ENCODE measurements around the gene NT5M. TPM values are rescaled to one million over a fixed set of nuclear protein-coding genes. Genes with fewer than 3 reads are reported as not detected.
A peak's percentile ranks its signal among the peaks of the same experiment; 100 is the strongest.

NT5M gene
- total RNA-seq, 1 experiment from 2014 or later: 23.6 TPM

- Histone ChIP-seq H3K9ac (ENCODE audit: low read length) (no peak overlapping the region), H3K36me3 (ENCODE audit: insufficient read depth, low read length) (no peaks in the 10 kb centered on the region), H3K9me3 (ENCODE audit: low read length) (no peaks in the 10 kb centered on the region), H3K79me2 (ENCODE audit: low read length) (no peaks in the 10 kb centered on the region), H4K20me1 (ENCODE audit: insufficient read depth, low read depth, low read length) (no peaks in the 10 kb centered on the region), H3K4me2 (ENCODE audit: low read depth, low read length, poor library complexity, severe bottlenecking) (no peak overlapping the region), H2AFZ (ENCODE audit: low read length) (no peak overlapping the region), H3K27me3 (ENCODE audit: low read length) (no peaks in the 10 kb centered on the region), H3K9me2 (replicated peaks; ENCODE audit: insufficient read depth, low read length) (no peaks in the 10 kb centered on the region), H3K4me3 (ENCODE audit: low read length) (no peak overlapping the region), H3K4me1 (ENCODE audit: low read length) (no peaks in the 10 kb centered on the region), H3K27ac (ENCODE audit: low read length) (no peak overlapping the region)
- no peak for DNase-seq
Measured at GRCh38 chr17:17388657-17389496, 85.7 kb downstream of the NT5M start.

GRCh38 chr17:17391668-17392370 lies 88.6 kb downstream of the NT5M start:
- no peaks in the 10 kb centered on the region for H3K4me1 ChIP-seq (ENCODE audit: low read length)
- H2AFZ ChIP-seq (ENCODE audit: low read length): no peak overlapping the region
- DNase-seq: peak; percentile 81
- H3K9me3 ChIP-seq (ENCODE audit: low read length): no peaks in the 10 kb centered on the region
- no peaks in the 10 kb centered on the region for H4K20me1 ChIP-seq (ENCODE audit: insufficient read depth, low read depth, low read length)
- H3K4me2 ChIP-seq (ENCODE audit: low read depth, low read length, poor library complexity, severe bottlenecking): no peak overlapping the region
- H3K27ac ChIP-seq (ENCODE audit: low read length): no peak overlapping the region
- no peak overlapping the region for H3K9ac ChIP-seq (ENCODE audit: low read length)
- no peaks in the 10 kb centered on the region for H3K27me3 ChIP-seq (ENCODE audit: low read length)
- no peaks in the 10 kb centered on the region for H3K9me2 ChIP-seq (replicated peaks; ENCODE audit: insufficient read depth, low read length)
- H3K79me2 ChIP-seq (ENCODE audit: low read length): no peaks in the 10 kb centered on the region
- H3K4me3 ChIP-seq (ENCODE audit: low read length): no peak overlapping the region
- no peaks in the 10 kb centered on the region for H3K36me3 ChIP-seq (ENCODE audit: insufficient read depth, low read length)

DNA sequence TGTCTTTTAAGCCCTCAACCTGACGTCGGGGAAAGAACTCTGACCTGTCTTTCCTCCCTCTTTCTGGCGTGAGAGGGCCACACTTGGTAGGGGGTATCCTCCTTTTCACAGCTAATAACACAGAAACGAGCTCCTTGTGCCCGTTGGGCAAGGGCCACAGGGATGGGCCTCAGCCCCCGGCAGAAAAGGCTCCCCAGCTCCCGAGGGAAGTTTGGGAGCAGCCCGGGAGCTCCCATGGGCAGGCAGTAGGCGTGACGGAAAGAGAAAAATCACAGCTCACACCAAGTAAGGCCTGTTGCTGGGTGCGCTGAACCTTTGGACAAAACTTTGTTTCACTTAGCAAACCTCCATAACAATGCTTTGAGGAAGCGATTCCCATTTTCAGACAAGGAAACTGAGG lies 90.8 kb downstream of the NT5M start:
- Histone ChIP-seq H3K9me2 (replicated peaks; ENCODE audit: insufficient read depth, low read length) (no peaks in the 10 kb centered on the region), H3K79me2 (ENCODE audit: low read length) (no peaks in the 10 kb centered on the region), H3K9ac (ENCODE audit: low read length) (no peak overlapping the region), H3K9me3 (ENCODE audit: low read length) (no peaks in the 10 kb centered on the region), H3K4me3 (ENCODE audit: low read length) (no peak overlapping the region), H2AFZ (ENCODE audit: low read length) (no peak overlapping the region), H4K20me1 (ENCODE audit: insufficient read depth, low read depth, low read length) (no peaks in the 10 kb centered on the region), H3K36me3 (ENCODE audit: insufficient read depth, low read length) (no peaks in the 10 kb centered on the region), H3K4me1 (ENCODE audit: low read length) (no peaks in the 10 kb centered on the region), H3K27me3 (ENCODE audit: low read length) (no peaks in the 10 kb centered on the region), H3K27ac (ENCODE audit: low read length) (no peak overlapping the region), H3K4me2 (ENCODE audit: low read depth, low read length, poor library complexity, severe bottlenecking) (no peak overlapping the region)
- no peak for DNase-seq

DNA sequence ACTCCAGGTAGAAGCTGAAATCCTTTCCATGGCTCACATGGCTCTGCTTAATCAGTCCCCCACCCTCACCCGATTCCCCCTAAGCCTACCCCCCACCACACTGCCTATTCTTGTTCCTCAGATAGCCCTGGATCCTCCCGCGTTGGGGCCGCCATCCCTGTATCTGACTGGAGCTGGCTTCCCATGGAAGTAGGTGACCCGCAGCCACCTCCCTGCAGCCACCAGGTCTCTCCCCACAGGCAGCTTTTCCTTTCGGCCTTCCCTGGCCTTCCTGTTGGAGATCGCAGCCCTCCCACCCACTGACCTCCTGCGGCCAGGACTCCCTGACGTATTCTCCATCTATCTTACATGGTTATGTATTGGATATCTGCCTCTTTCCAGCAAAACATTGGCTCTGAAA lies 91.3 kb downstream of the NT5M start:
- Histone ChIP-seq H3K79me2 (ENCODE audit: low read length) (no peaks in the 10 kb centered on the region), H3K36me3 (ENCODE audit: insufficient read depth, low read length) (no peaks in the 10 kb centered on the region), H3K9me3 (ENCODE audit: low read length) (no peaks in the 10 kb centered on the region), H2AFZ (ENCODE audit: low read length) (no peak overlapping the region), H3K27me3 (ENCODE audit: low read length) (no peaks in the 10 kb centered on the region), H3K27ac (ENCODE audit: low read length) (no peak overlapping the region), H3K9ac (ENCODE audit: low read length) (no peak overlapping the region), H3K4me2 (ENCODE audit: low read depth, low read length, poor library complexity, severe bottlenecking) (no peak overlapping the region), H3K9me2 (replicated peaks; ENCODE audit: insufficient read depth, low read length) (no peaks in the 10 kb centered on the region), H3K4me1 (ENCODE audit: low read length) (no peaks in the 10 kb centered on the region), H3K4me3 (ENCODE audit: low read length) (no peak overlapping the region), H4K20me1 (ENCODE audit: insufficient read depth, low read depth, low read length) (no peaks in the 10 kb centered on the region)
- DNase-seq: no peak

- Histone ChIP-seq H3K9ac (ENCODE audit: low read length) (no peak overlapping the region), H3K4me1 (ENCODE audit: low read length) (no peaks in the 10 kb centered on the region), H3K9me3 (ENCODE audit: low read length) (no peaks in the 10 kb centered on the region), H3K36me3 (ENCODE audit: insufficient read depth, low read length) (no peaks in the 10 kb centered on the region), H3K27ac (ENCODE audit: low read length) (no peak overlapping the region), H3K27me3 (ENCODE audit: low read length) (no peaks in the 10 kb centered on the region), H3K79me2 (ENCODE audit: low read length) (no peaks in the 10 kb centered on the region), H3K4me2 (ENCODE audit: low read depth, low read length, poor library complexity, severe bottlenecking) (no peak overlapping the region), H2AFZ (ENCODE audit: low read length) (no peak overlapping the region), H3K9me2 (replicated peaks; ENCODE audit: insufficient read depth, low read length) (no peaks in the 10 kb centered on the region), H4K20me1 (ENCODE audit: insufficient read depth, low read depth, low read length) (no peaks in the 10 kb centered on the region), H3K4me3 (ENCODE audit: low read length) (no peak overlapping the region)
- DNase-seq: no peak
Measured at GRCh38 chr17:17395246-17395802, 92.2 kb downstream of the NT5M start.

- Histone ChIP-seq H3K4me3 (ENCODE audit: low read length) (no peak overlapping the region), H3K9me2 (replicated peaks; ENCODE audit: insufficient read depth, low read length) (no peaks in the 10 kb centered on the region), H3K36me3 (ENCODE audit: insufficient read depth, low read length) (no peaks in the 10 kb centered on the region), H2AFZ (ENCODE audit: low read length) (no peak overlapping the region), H3K4me1 (ENCODE audit: low read length) (no peaks in the 10 kb centered on the region), H3K9ac (ENCODE audit: low read length) (no peak overlapping the region), H4K20me1 (ENCODE audit: insufficient read depth, low read depth, low read length) (no peaks in the 10 kb centered on the region), H3K4me2 (ENCODE audit: low read depth, low read length, poor library complexity, severe bottlenecking) (no peak overlapping the region), H3K27ac (ENCODE audit: low read length) (no peak overlapping the region), H3K79me2 (ENCODE audit: low read length) (no peaks in the 10 kb centered on the region), H3K27me3 (ENCODE audit: low read length) (no peaks in the 10 kb centered on the region), H3K9me3 (ENCODE audit: low read length) (no peaks in the 10 kb centered on the region)
- DNase-seq: no peak
Measured at GRCh38 chr17:17395885-17396284, 92.7 kb downstream of the NT5M start.

Other genes starting within 250 kb of the NT5M start
- 0.14 TPM in 1 of 2 replicates, not detected in the other for gene PLD6, start 97.0 kb upstream of the NT5M start, total RNA-seq (2014; rRNA removed; shearing (Covaris generic); ENCODE audit: low replicate concordance)
- 15.6 and 21.5 TPM in 2 replicates for gene FLCN, start 66.2 kb upstream of the NT5M start, total RNA-seq (2014; rRNA removed; shearing (Covaris generic); ENCODE audit: low replicate concordance)
- gene COPS3, start 22.1 kb upstream of the NT5M start, total RNA-seq (2014; rRNA removed; shearing (Covaris generic); ENCODE audit: low replicate concordance): 50.4 and 110 TPM in 2 replicates
- 8.8 and 17.6 TPM in 2 replicates for gene MED9, start 173.6 kb downstream of the NT5M start, total RNA-seq (2014; rRNA removed; shearing (Covaris generic); ENCODE audit: low replicate concordance)
- gene RASD1, start 193.0 kb downstream of the NT5M start, total RNA-seq (2014; rRNA removed; shearing (Covaris generic); ENCODE audit: low replicate concordance): not detected in 2 replicates